Transverse colon (tissue), 4 donors: ENCODE results near the gene DCUN1D3. TPM values are rescaled to one million over a fixed set of nuclear protein-coding genes. Genes with fewer than 3 reads are reported as not detected.

Source experiments
- DNase-seq: peaks from one replicate; pipeline ENCODE4 v3.0.0-alpha.2; 2019
- H3K27ac ChIP-seq, 4 donors: fragments of 200-600 bp; sonication (generic); 2 replicates each; pipeline ENCODE4 v1.5.1; 2016 to 2018; ENCODE audit warnings: inconsistent platforms in 4 of 4
- H3K27me3 ChIP-seq: fragments of 200-600 bp; sonication (generic); 2 replicates; pipeline ENCODE4 v1.5.1; 2017; ENCODE audit warnings: inconsistent platforms
- H3K36me3 ChIP-seq, 4 donors: fragments of 200-600 bp; sonication (generic); 2 replicates each; pipeline ENCODE4 v1.5.1; 2017 to 2019; ENCODE audit warnings: inconsistent platforms in 4 of 4
- H3K4me1 ChIP-seq, 4 donors: fragments of 200-600 bp; sonication (generic); 2 replicates each; pipeline ENCODE4 v1.5.1; 2017 to 2020; ENCODE audit warnings: inconsistent platforms in 4 of 4
- H3K4me3 ChIP-seq, 4 donors: fragments of 200-600 bp; sonication (generic); 1 replicate in 1 of 4; 2 replicates in 3 of 4; pipeline versions ENCODE4 v1.5.1 to v1.6.1; 2017 to 2019; ENCODE audit warnings: inconsistent platforms in 4 of 4
- H3K9me3 ChIP-seq, 2 donors: fragments of 200-600 bp; sonication (generic); 2 replicates each; pipeline ENCODE4 v1.5.1; 2017 to 2019; ENCODE audit warnings: inconsistent platforms in 2 of 2
- EP300 ChIP-seq: sonication (generic); formaldehyde crosslinking; IDR thresholded peaks from one replicate; pipeline ENCODE4 v1.6.1; 2017; ENCODE audit warnings: antibody characterized with exemption, low read depth
- POLR2A ChIP-seq: fragments of 450-650 bp; IDR thresholded peaks from one replicate; pipeline ENCODE4 v1.6.1; 2016; ENCODE audit warnings: antibody characterized with exemption, mild to moderate bottlenecking, moderate library complexity
- POLR2AphosphoS5 ChIP-seq, 3 donors: sonication (generic); formaldehyde crosslinking; IDR thresholded peaks; one replicate each; pipeline ENCODE4 v1.6.1; 2016; ENCODE audit warnings: antibody characterized with exemption in 3 of 3
- WGBS, 2 donors: methylation state at CpG; one replicate each; pipeline ENCODE4 v1.1.5; 2018; ENCODE audit warnings: low coverage in 1 of 2; 5-methylcytosine and 5-hydroxymethylcytosine counted together
- in situ Hi-C, 4 donors: fragments of 200-750 bp; cut with MboI; loops; one replicate each; pipeline versions ENCODE4 v1.15.0 to v1.15.1; 2017; ENCODE audit warnings: low sequenced_read_pairs in 3 of 4, low pct_ligation_motif_present in 1 of 4, low pct_unique_long_range_greater_than_20kb in 1 of 4
- intact Hi-C: fragments of 100-400 bp; cut with DNase I; formaldehyde crosslinking; loops from one replicate; pipeline ENCODE4 v1.15.1; 2023; ENCODE audit warnings: low total_unique reads
- total RNA-seq, 4 donors: library from RNA; depleted of rRNA; stranded (reverse); fragments of >200 nt; gene quantifications; one replicate each; pipeline ENCODE4 v1.1.0, GENCODE V29; 2016
- TF ChIP-seq, protein P1 (sequence below), 5 experiments: fragments of 200-600 bp in 3 of 5; fragments of 450-650 bp in 2 of 5; sonication (generic) in 3 of 5; IDR thresholded peaks; 1 replicate in 2 of 5; 2 replicates in 3 of 5; pipeline ENCODE4 v1.5.1; 2016 to 2017; ENCODE audit warnings: antibody characterized with exemption in 5 of 5, inconsistent platforms in 3 of 5, mild to moderate bottlenecking in 2 of 5, moderate library complexity in 1 of 5

Gene DCUN1D3
- total RNA-seq, 4 donors from 2014 or later, result 5.6 to 47.6 (median 10.5) TPM

DNA sequence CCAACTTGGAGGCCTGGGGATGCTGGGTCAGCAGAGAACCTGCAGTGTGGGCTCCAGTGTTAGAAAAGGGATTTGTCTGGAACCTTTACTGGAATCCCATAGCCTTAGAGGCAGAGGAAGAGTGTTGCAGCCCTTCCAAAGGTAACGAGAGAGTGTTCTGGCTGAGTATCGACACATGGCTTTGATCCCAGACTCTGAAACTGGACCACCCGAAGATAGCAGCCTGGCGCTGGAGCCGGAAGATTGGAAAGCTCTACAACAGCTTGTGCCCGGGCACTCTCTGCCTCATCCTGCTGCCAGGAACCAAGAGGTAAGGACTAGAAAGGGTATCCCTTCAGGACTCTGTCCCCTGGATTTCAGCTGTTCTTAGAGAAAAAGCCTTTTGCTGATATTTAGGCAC is 54.1 kb downstream of the DCUN1D3 start:
- TF ChIP-seq, protein P1, sequence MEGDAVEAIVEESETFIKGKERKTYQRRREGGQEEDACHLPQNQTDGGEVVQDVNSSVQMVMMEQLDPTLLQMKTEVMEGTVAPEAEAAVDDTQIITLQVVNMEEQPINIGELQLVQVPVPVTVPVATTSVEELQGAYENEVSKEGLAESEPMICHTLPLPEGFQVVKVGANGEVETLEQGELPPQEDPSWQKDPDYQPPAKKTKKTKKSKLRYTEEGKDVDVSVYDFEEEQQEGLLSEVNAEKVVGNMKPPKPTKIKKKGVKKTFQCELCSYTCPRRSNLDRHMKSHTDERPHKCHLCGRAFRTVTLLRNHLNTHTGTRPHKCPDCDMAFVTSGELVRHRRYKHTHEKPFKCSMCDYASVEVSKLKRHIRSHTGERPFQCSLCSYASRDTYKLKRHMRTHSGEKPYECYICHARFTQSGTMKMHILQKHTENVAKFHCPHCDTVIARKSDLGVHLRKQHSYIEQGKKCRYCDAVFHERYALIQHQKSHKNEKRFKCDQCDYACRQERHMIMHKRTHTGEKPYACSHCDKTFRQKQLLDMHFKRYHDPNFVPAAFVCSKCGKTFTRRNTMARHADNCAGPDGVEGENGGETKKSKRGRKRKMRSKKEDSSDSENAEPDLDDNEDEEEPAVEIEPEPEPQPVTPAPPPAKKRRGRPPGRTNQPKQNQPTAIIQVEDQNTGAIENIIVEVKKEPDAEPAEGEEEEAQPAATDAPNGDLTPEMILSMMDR (IDR thresholded peaks at IDR 0.05), result no peak
- TF ChIP-seq EP300 (no peak), POLR2A (no peak), POLR2AphosphoS5 (IDR thresholded peaks at IDR 0.05) (no peak)
- intact Hi-C loops, result no loop called here

DNA sequence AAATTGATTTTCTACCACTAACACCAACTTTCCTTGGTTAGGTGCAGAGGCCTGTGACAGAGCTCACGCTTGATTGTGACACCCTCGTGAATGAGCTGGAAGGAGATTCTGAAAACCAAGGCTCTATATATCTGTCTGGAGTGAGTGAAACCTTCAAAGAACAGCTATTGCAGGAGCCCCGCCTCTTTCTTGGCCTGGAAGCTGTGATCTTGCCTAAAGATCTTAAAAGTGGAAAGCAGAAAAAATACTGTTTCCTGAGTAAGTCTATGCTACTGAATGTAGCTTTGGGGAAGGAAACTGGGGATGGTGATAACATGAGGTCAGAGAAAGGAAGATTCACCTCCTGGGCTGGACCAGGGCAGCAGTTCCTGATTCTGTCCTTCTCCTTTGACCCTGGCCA is 55.6 kb downstream of the DCUN1D3 start:
- in situ Hi-C loops, result loop anchor here in 2 of 4 donors (10.0 kb wide), 1 partner anchor 240 kb away; no protein-coding TSS in a partner anchor
- intact Hi-C loops, result no loop called here
- H3K36me3 ChIP-seq, result no peaks in the 10 kb centered on the region
- H3K4me3 ChIP-seq, result no peak overlapping the region
- DNase-seq, result no peak
- 73 to 83% methylated on average over 3 of the region's 3 CpGs for WGBS, 2 donors
- no peaks in the 10 kb centered on the region for H3K27me3 ChIP-seq
- H3K9me3 ChIP-seq, result no peaks in the 10 kb centered on the region
- no peaks in the 10 kb centered on the region for H3K4me1 ChIP-seq
- TF ChIP-seq, protein P1 (IDR thresholded peaks at IDR 0.05), result no peak
- TF ChIP-seq POLR2A, result no peak
- TF ChIP-seq EP300, result no peak
- TF ChIP-seq POLR2AphosphoS5 (IDR thresholded peaks at IDR 0.05), result no peak
- H3K27ac ChIP-seq, result no peak overlapping the region

More for the DNA sequence above, 54.1 kb downstream of the DCUN1D3 start:
- Histone ChIP-seq H3K27me3 (no peaks in the 10 kb centered on the region), H3K4me1 (peaks cover 3 to 14% (median 8%) of the 10 kb centered on the region in 4 donors), H3K27ac (no peak overlapping the region), H3K9me3 (no peaks in the 10 kb centered on the region), H3K4me3 (no peak overlapping the region), H3K36me3 (no peaks in the 10 kb centered on the region)
- 87 to 100% methylated on average over 2 to 6 of the region's 6 CpGs for WGBS, 2 donors
- DNase-seq, result no peak
- in situ Hi-C loops, result loop anchor here in 2 of 4 donors (10.0 kb wide), 1 partner anchor 239 kb away; no protein-coding TSS in a partner anchor

DNA sequence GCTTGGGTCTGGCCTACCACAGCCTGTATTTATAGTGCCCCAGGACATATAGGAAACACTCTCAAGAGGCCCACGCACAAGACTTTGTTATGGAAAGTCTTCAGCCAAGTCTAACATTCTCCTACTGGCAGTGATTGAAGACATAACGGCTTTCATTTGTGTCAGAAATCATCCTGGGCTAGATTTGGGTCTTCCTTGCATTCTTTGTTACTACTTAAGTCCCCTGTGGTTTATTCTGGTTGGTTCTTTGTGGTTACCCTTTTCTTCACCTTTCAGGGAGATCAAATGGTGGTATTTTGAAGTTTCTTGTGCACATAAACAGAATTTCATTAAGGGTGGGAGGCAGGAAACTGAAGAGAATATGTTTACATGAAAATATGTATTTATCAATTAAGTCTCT is 56.1 kb downstream of the DCUN1D3 start:
- Histone ChIP-seq H3K4me3 (no peak overlapping the region), H3K9me3 (no peaks in the 10 kb centered on the region), H3K27me3 (no peaks in the 10 kb centered on the region), H3K27ac (no peak overlapping the region), H3K36me3 (no peaks in the 10 kb centered on the region), H3K4me1 (no peaks in the 10 kb centered on the region)
- in situ Hi-C loops (loop anchor here in 2 of 4 donors (10.0 kb wide), 1 partner anchor 241 kb away; no protein-coding TSS in a partner anchor), intact Hi-C loops (no loop called here)
- WGBS, 2 donors, result 90 to 100% methylated on average over 1 to 2 of the region's 2 CpGs
- TF ChIP-seq, protein P1 (IDR thresholded peaks at IDR 0.05), result no peak
- TF ChIP-seq POLR2A (no peak), EP300 (no peak), POLR2AphosphoS5 (IDR thresholded peaks at IDR 0.05) (no peak)
- DNase-seq, result no peak

DNA sequence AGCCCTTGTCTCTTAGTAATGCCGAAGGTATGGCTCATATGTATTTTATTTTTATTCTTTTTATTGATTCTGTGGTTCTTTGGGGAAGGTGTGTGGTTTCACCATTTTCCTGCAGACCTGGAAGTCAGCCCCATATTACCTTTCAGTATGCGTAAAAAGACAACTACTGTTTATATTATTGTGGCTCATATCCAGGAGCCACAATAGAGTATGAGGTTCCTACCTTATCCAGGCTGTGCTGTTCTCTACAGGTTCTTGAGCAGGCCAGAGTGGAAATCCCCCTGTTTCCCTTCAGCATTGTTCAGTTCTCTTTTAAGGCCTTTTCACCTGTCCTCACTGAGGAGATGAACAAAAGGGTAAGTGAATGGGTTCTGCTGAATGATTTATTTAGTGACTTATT is 60.7 kb downstream of the DCUN1D3 start:
- intact Hi-C loops, result no loop called here
- H3K36me3 ChIP-seq, result no peaks in the 10 kb centered on the region
- DNase-seq, result no peak
- H3K27ac ChIP-seq, result no peak overlapping the region
- H3K4me1 ChIP-seq, result no peaks in the 10 kb centered on the region
- no peaks in the 10 kb centered on the region for H3K27me3 ChIP-seq
- TF ChIP-seq POLR2A (no peak), EP300 (no peak), POLR2AphosphoS5 (IDR thresholded peaks at IDR 0.05) (no peak)
- TF ChIP-seq, protein P1 (IDR thresholded peaks at IDR 0.05), result no peak
- in situ Hi-C loops, result no loop called here
- WGBS, 2 donors, result 81 to 87% methylated on average over 2 of the region's 2 CpGs
- H3K4me3 ChIP-seq, result no peak overlapping the region
- H3K9me3 ChIP-seq, result peaks cover 0 to 7% of the 10 kb centered on the region in 2 donors
